Amniotic epithelial cell (primary cell): Measurements from ENCODE around the gene POU2AF1.
"Not testable (repeated sequence)": the region's sequence is repeated elsewhere in the genome, so short reads cannot be mapped to it uniquely, and the experiment has no call there.

ENCODE experiments used
- DNase-seq: peaks from one replicate; pipeline ENCODE4 v3.0.0-alpha.2; 2010; ENCODE audit warnings: low read depth

The POU2AF1 gene

DNA sequence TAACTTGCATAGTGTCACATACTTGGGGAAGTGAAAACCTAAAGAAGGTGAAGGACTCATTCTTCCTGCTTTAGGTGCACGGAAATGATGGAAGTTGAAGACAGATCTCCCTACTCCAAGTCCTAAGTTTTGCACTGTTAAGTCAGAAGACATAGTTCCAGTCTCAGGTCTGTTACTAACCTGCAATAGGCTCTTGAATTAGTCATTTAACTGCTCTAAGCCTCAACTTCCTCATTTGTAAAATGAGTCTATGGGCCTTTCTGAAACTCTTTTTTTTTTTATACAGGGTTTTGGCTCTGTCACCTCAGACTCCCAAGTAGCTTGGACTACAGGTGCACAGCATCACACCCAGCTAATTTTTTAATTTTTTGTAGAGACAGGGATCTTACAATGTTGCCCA lies 30.8 kb upstream of the POU2AF1 start:
- no peak for DNase-seq

DNA sequence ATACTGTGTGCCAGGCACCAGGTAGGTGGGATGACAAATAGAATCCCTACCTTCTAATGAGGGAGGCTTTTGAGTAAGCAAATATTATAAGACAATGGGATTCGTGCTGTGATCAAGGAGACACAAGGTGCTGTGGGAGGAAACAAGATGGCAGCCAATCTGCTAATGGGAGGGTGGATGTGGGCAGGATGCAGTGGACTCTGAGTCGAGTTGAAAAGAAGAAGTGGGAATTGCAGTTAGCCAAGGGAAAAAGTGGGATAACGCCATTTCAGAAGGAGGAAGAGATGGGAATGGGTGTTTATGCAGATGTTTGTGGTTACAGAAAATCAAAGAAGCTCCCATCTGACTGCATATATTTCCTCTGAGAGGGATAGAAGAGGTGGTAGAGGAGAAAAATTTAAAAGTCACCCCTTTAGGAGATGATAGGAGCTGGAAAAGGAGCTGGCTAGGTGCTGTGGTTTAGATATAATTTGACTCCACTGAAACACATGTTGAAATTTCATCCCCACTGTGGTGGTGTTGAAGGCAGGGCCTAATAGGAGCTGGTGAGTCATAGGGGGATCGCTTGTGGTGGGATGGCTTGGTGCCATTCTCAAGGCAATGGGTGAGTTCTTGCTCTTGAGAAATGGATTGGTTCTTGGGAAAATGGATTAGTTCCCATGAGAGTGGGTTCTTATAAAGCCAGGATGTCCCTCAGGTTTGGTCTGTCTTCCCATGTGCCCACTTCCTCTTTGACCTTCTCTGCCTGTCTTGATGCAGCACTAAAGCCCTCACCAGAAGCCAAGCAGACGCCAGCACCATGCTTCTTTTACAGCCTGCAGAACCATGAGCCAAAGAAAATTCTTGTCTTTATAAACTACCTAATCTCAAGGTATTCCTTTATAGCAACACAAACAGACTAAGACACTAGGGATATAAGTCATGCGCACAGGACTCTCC lies 30.0 kb upstream of the POU2AF1 start:
- peak; percentile 70 for DNase-seq

DNA sequence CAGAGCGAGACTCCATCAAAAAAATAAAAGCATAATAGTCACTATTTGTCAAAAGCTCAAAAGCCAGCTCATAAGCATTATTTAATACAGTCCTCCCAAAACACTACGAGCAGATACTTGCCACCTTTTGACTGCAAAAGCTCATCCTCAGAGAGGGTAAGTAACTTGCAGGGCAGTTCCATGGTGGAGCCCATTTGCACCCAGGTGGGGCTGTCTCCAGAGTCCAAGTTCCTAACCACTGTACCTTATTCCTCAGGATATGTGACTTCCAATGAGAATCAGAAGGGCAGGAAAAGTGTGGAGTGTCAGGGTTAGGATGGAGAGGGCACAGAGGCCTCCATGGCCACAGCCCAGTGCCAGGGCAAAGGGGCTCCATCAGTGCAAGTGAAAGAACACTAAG lies 28.6 kb upstream of the POU2AF1 start:
- no peak for DNase-seq

DNA sequence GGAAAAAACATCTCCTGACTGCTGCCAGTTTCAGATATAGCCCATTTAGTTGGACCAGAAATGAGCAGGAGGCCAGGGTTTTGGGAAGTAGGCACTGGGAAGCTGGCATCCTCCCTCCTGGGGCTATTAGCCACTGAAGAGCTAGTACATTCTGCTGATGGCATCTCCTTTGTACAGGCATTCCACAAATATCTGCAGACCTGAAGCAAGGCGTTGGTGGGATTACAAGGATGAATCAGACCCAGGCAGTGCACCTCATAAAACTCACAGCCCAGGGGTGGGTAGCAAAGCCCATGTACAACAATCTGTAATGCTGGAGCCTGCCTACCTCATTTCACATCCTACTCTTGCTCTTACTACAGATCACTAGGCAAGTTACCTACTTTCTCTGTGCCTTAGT lies 27.5 kb upstream of the POU2AF1 start:
- peak; percentile 10 for DNase-seq

DNA sequence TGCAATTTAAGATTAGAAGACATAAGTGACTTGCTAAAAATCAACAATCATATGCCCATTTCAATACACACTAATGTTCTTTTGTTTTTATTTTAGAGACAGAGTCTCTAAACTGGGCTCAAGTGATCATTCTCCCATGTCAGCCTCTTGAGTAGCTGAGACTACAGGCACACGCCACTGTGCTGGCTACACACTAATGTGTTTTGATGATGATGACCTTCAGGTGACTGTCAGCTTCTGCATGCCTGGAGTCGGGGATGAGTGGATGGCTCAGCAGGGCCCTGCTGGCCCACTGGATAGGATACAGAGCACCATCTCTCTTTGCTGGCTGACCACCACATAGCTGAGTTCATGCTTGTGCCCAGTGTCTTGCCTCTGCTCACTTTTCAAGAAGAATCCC lies 27.0 kb upstream of the POU2AF1 start:
- DNase-seq: no peak

DNA sequence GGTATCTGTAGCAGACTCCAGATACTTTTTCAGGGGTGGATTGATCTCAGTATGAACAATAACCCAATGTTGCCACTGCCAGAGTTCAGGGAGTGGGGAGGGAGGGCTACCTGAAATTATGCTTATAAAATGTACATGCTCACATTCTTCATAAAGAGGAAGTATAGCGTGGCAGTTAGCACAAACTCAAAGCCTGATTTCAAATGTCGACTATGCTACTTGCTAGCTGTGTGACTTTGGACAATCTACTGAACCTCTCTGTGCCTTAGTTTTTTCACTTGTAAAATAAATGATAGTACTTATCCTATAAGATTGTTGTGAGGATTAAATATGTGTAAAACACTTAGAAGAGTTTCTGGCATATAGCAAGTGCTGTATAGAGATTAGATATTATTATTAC lies 26.5 kb upstream of the POU2AF1 start:
- no peak for DNase-seq

DNA sequence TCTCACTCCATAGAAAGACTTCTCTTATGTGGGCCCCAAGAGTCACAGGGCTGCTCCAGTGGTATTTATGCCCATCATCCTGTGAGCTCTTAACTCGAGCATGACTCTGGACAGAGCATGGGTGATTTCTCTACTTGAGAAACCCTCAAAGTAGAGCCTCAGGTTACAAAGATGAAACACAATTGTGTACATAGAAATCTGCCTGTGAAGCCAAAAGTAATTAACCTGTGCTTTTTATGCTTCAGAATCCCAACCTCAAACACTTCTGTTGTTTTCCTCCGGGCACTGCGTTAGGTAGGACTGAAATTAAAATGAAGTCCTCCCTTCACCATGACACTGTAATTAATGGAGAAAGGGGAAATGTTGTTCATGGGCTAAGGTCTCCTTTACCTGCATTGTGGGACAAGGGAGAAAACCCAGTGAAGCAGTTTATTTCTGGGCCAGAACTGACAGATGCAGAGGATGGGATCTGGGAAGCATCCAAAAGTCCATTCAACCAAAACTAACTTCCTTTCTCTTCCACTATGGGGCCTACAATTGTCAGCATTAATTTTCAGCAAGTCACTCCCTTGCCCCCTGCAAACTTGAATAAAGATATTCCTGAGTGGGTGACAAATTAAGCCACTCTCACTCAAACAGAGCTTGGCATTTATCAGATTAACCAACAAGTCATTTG lies 24.1 kb upstream of the POU2AF1 start:
- no peak for DNase-seq

DNA sequence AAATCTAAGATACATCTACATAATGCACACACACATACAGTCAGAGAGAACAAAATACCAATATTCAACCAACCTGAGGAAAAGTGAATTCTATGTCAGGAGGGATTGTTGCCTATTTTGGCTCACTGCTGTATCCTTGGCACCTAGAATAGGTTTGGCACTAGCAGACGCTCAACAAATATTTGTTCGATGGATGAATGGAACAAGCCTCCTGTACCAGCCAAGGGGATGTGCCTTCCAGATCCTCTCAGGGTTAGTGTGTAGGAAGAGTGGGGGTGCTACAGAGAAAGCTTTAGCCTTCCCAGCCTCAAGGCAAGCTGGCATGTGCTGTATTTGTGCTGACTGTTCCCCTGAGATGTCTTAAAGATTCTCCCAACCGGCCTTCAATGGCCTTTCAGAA lies 23.3 kb upstream of the POU2AF1 start:
- no peak for DNase-seq

DNA sequence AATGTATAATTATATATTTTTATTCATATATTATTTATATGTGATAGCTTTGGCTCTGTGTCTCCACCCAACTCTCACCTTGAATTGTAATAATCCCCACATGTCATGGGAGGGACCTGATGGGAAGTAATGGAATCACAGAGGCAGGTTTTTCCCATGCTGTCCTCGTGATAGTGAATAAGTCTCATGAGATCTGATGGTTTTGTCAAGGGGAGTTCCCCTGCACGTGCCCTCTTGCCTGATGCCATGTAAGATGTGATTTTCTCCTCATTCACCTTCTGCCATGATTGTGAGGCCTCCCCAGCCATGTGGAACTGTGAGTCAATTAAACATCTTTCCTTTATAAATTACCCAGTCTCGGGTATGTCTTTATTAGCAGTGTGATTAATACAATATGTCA lies 22.9 kb upstream of the POU2AF1 start:
- not testable (repeated sequence) for DNase-seq

DNA sequence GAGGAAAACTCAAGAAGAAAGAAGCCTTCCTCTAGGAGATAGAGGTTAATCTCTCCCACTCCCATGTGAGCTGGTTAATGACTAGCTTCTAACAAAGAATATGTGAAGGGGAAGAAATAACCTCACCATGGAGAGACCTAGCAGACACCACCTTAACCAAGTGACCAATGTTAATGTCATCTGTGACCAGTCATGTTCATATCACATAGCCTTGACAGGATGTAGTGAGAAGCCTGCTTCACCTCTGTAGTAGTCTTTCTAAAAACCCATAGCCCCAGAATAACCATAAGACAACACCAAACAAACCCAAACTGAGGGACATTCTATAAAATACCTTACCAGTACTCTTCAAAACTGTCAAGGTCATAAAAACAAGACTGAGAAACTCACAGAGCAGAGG lies 21.5 kb upstream of the POU2AF1 start:
- DNase-seq: no peak

DNA sequence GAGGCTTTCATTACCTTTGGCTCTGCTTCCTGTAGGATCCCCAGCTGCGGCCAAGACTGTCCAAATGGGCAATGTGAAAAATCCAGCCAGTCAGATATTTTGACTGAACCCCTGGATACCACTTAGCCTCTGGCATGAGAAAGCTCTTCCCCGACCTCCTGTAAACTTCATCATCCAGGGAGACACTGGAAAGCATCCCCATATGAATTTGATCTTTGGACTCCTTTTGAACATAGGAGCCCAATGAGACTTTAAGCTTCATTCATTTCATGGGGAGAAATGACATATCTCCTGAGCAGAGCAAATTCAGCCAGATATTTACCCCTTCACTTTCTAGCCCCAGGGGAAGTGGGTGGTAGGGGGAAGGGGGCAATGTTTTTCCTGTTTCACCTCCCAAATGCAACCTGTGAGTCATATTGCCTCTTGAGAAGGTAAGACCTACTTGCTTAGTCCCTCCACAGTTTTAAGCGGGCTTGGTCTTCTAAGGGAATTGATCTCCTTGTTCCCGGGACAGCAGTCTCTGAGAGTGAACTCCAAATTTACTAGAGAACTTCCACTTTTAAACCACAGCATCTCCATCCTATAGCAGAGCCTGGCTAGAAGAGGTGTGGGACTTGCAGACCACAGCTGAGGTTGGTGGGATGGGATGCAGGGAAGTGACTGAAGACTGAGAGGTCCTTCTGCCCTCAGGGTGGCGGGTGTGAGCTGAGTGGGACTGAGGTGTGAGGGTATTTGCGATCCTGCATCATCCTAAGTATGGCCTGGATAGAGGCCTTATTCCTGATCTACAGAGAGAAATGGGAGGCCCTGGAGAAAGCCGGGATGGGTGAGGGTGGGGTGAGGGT lies 20.3 kb upstream of the POU2AF1 start:
- DNase-seq: no peak

DNA sequence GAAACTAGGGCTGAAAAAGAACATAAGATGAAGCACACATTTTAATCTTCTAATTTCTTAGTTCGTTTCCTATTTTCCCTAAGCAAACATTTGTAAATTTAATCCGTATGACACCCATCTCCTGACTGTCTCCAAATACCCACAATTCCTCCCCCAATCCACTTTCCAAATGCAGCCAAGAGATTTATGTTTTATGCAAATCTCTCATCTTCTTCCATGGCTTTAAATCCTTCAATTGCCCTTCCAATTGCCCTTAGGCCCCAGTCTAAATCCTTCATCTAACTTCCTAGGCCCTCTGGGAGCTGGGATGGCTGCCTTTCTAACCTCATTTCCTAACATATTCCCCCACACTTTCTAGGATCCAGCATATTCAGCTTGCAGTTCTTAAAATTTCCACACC lies 18.0 kb upstream of the POU2AF1 start:
- DNase-seq: no peak

DNA sequence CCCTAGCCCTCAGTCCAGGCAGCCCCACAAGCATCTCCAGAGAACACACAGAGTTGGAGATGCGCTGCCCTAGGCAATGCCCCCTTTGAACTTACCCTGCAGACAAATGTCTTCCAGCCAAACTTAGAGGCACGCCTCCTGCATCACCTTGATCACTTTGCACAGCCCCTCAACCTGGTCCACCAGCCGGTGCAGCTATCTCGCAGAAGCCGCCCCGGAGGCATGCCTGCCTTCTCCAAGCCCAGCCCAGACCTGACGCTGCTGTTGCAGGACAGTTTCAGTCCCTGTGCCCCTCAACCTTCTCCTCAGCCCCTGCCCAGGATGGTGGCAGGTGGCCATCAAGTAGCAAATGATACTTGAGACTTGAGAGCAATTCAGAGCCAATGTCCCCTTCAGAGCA lies 16.7 kb upstream of the POU2AF1 start:
- no peak for DNase-seq

DNA sequence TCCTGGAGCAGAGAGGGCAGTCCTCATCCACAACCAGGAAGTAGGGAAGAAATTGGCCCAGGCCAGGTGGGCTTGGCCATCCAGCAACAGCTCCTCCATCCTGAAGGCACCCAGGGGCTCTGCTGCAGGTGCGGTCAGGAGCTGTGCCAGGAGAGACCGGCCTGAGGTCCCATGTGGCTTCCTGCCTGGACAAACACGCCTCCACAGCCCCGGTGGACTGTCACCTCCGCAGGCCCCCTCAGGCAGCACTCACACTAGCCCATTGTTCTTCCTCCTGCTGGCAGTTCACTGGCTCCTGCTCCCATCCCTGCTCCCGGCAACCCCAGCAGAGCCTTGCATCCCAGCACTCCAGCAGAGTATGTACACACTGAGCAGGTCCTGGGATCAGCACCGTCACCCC lies 16.0 kb upstream of the POU2AF1 start:
- DNase-seq: no peak

DNA sequence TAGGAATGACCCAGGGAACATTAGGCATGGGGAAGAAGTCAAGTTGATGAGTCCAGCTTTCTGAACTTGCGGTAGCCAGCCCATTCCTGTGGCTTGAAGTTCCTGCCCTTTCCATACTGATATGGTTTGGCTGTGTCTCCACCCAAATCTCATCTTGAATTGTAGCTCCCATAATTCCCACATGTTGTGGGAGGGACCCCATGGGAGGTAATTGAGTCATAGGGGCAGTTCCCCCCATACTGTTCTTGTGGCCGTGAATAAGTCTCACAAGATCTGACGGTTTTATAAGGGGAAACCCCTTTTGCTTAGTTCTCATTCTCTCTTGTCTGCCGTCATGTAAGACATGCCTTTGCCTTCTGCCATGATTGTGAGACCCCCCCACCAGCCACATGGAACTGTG lies 15.1 kb upstream of the POU2AF1 start:
- peak; percentile 45 for DNase-seq

DNA sequence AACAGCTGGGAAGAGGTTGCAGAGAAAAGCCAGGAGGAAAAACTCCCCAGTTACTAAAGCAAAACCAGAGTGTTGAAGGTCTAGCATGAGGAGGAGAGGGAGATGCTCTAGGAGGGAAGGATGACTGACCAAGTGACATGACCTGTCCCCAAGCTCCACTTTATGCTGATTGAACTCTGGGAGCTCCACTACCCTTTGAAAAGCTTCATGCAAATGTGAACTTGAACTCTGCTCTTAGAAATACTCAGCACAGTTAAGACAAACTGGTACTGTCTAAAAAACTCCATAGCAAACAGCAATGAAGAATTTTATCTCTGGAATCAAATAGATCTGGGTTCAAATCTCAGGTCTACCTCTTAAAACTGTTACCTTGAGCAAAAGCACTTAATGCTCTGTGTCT lies 14.5 kb upstream of the POU2AF1 start:
- no peak for DNase-seq

DNA sequence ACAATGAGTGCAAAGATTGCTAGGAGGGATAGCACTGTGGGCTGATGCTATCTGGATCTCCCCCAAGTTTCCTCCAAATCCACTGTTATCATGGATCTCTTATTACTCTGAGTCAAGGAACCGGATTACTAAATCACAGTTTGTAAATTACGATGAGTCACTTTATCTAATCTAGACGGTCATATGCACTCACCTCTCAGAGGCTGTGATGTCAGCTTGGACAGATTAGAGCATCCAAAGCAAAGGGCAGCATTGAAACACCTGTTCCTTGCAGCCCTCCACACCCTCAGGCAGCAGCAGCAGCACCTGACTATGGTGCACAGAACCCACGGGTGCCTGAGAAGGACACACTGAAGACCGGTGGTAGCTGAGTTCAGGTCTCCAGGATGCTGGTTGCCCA lies 14.0 kb upstream of the POU2AF1 start:
- DNase-seq: peak; percentile 47

DNA sequence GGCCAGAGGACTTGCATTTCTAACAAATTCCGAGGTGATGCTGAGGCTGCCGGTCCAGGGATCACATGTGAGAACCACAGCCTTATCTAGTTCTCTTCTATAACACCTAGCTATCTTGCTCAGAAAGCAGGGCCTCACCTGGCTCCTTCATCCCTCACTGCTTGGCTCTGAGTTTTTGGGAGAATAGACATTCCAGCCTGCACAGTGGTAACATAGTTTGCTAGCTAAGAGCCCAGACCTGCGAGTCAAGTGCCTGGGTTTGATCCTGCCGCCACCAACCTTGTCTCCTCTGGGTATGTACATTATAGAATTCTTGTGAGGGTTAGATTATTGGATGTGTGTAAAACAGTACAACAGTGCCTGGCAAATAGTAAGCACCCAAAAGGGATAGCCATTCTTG lies 13.5 kb upstream of the POU2AF1 start:
- DNase-seq: no peak

DNA sequence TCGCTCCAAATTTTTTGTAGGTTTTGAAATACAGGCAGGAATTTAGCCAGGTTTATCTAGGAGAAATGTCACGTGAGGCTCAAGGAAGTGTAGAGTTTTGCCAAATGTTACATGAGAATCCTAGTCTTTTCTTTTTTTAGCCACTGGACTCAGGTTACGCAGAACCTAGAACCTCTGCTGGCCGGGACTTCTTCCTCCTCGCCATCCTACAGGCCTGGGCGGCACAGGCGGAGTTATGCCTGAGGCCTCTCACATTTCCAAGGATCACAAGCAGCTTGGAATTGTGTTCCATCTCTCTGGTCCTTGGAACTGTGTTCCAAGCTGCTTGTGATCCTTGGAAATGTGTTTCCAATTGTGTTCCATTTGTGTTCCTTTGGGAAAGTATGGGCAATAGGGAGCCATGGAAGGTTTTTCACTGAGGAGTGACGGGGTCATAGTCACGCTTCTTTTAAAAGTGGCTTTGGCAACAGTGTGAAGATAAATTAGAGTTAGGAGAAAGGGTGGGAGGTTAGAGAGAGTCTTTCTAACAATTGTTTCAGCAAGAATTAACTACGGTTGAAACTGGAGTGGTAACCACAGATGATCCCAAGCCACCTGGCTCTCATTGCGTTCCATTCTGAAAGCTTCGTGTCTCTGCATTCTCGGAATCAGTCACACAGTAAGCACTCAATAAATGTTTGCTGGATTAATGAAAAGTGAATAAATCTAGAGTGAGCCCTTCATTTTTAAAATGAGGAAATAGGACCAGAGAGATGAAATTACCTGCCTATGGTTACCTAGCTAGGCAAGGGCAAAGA lies 12.5 kb upstream of the POU2AF1 start:
- no peak for DNase-seq

DNA sequence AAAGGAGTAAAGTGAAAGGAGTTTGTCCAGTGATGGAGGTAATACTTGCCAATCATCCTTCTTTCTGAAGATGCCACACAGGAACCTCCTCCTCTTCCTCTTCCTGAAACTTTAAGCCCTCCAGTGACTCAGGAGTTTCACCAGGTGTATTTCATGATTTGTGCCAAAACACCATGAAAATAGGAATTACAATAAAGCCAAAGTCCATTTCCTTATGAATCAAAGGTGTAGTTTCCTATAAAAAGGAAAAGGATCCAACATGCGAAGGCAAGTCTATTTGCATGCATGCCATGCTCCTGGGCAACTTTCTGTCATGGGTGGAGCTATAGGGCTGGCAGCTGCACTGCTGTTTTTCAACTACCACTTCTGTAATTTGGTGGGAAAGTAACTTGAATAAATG lies 9.8 kb upstream of the POU2AF1 start:
- no peak for DNase-seq

DNA sequence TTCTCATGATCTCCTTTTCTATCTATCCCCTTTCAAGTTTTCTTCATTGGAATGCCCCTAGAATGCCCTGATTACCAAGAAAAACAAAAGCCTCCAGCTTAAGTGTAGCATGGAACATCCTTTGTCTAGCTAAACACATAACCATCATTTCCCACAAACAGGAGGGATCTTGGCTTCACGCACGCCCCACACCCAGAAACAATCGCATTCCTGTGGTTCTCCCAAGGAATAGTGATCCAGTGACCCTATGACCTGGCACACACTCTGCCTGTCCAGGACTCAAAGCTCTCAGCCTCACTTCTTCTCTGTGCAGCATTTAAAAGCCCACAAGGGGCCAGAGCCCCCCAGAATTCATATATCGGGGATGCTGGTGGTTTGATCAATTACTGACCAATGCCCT lies 9.3 kb upstream of the POU2AF1 start:
- no peak for DNase-seq

DNA sequence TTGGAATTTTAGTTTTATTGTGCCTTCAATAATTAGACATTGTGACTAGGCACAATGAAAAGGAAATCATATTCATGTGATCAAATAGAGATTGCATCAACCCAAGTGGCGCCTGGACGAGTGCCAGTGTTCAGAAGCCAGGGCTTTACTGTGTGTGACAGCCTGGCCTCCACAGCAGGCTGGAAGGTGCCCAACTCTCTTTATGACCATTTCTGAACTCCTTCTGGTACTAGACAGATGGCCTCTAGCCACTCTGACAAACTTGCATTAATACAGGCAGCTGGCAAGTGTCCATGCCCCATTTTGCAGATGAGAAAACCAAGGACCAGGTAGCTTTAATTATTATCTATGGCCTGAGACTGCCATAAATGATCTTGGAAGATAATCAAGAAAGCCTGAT lies 8.3 kb upstream of the POU2AF1 start:
- no peak for DNase-seq
